Mucosa of descending colon (tissue), 3 donors: ENCODE results near the gene PDLIM5. TPM values are rescaled to one million over a fixed set of nuclear protein-coding genes. Genes with fewer than 3 reads are reported as not detected.

Source experiments
- ATAC-seq: fragments of 200-7000 bp; cut with Tn5 transposase; one replicate; pipeline ENCODE4 v1.9.1; 2020; ENCODE audit warnings: mild to moderate bottlenecking, moderate library complexity
- DNase-seq, 3 donors: peaks; one replicate each; pipeline ENCODE4 v3.0.0-alpha.2; 2020
- H3K36me3 ChIP-seq: fragments of 200-600 bp; one replicate; pipeline ENCODE4 v1.8.0; 2021; ENCODE audit warnings: low read depth, mild to moderate bottlenecking
- H3K4me1 ChIP-seq: fragments of 200-600 bp; one replicate; pipeline ENCODE4 v1.8.0; 2021; ENCODE audit warnings: low read depth, mild to moderate bottlenecking
- H3K4me3 ChIP-seq: fragments of 200-600 bp; one replicate; pipeline ENCODE4 v1.8.0; 2021; ENCODE audit warnings: mild to moderate bottlenecking
- H3K9me3 ChIP-seq: fragments of 200-600 bp; one replicate; pipeline ENCODE4 v1.8.0; 2021; ENCODE audit warnings: mild to moderate bottlenecking
- intact Hi-C, 2 donors: fragments of 100-400 bp; cut with DNase I in 1 of 2; cut with micrococcal nuclease in 1 of 2; formaldehyde crosslinking; loops; one replicate each; pipeline versions ENCODE4 v1.11.0 to v1.11.1; 2022; cut with DNase I, micrococcal nuclease
- total RNA-seq, 3 donors: library from RNA; stranded (reverse); fragmentation: NEBNext Ultra II Directional in 2 of 3; extraction: Animal tissue kit (Norgen Biotek cat#: 25700) in 2 of 3; gene quantifications; one replicate each; pipeline versions ENCODE4 v1.2.1 to v1.2.4, GENCODE V29; 2021 to 2023
- TF ChIP-seq, protein P1 (sequence below): fragments of 200-600 bp; IDR thresholded peaks from one replicate; pipeline ENCODE4 v1.8.0; 2022; ENCODE audit warnings: antibody characterized with exemption, mild to moderate bottlenecking
- donor health status: DM: no; HTN: no; CAD: no; lungs with moderate emphysema.
- donor health status: DM: no; HTN: no; CAD: no.
- donor health status: DM: no; HTN: yes; CAD: no.

PDLIM5 gene
- total RNA-seq, 3 donors from 2014 or later, result 137 to 183 (median 160) TPM

DNA sequence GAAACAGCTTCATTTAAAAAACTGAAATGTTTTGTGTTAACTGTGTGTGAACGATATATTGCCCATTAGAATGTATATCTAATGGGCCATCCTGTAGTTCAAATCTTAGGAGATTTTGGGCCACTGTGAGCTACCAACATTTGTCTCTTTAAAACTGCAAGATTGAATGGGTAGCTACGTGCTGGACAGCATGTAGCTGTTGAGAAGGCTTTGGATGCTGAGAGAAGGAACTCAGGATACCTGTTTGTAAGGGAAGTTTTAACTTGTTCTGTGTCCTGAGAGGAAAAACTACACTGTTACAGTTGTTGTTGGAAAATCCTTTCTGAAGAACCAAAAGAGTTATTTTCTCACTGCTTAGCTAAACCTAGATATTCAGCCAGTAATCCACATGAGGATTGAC, 45.9 kb downstream of the PDLIM5 start:
- Histone ChIP-seq H3K9me3 (no peaks in the 10 kb centered on the region), H3K36me3 (no peaks in the 10 kb centered on the region), H3K4me1 (no peaks in the 10 kb centered on the region), H3K4me3 (no peak overlapping the region)
- TF ChIP-seq, protein P1, sequence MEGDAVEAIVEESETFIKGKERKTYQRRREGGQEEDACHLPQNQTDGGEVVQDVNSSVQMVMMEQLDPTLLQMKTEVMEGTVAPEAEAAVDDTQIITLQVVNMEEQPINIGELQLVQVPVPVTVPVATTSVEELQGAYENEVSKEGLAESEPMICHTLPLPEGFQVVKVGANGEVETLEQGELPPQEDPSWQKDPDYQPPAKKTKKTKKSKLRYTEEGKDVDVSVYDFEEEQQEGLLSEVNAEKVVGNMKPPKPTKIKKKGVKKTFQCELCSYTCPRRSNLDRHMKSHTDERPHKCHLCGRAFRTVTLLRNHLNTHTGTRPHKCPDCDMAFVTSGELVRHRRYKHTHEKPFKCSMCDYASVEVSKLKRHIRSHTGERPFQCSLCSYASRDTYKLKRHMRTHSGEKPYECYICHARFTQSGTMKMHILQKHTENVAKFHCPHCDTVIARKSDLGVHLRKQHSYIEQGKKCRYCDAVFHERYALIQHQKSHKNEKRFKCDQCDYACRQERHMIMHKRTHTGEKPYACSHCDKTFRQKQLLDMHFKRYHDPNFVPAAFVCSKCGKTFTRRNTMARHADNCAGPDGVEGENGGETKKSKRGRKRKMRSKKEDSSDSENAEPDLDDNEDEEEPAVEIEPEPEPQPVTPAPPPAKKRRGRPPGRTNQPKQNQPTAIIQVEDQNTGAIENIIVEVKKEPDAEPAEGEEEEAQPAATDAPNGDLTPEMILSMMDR, result no peak
- DNase-seq (no peak), ATAC-seq (no peak)
- intact Hi-C loops, result no loop called here

- TF ChIP-seq, protein P1, result no peak
- H3K4me3 ChIP-seq, result no peak overlapping the region
- no peak for ATAC-seq
These were observed 46.8 kb downstream of the PDLIM5 start for GRCh38 chr4:94498502-94498901.

DNA sequence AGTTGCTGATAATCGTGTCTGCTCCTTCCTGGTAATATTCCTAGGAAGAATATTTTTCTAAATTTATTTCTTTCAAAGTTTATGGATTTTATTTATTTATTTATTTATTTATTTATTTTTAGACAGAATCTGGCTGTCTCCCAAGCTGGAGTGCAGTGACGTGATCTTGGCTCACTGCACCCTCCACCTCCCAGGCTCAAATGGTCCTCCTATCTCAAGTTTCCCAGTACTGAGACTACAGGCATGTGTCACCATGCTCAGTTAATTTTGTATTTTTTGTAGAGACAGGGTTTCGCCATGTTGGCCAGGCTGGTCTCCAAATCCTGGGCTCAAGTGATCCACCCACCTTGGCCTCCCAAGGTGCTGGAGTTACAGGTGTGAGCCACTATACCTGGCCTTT, 48.9 kb downstream of the PDLIM5 start:
- Histone ChIP-seq H3K36me3 (no peaks in the 10 kb centered on the region), H3K4me3 (no peak overlapping the region), H3K9me3 (no peaks in the 10 kb centered on the region), H3K4me1 (no peaks in the 10 kb centered on the region)
- no peak for ATAC-seq
- TF ChIP-seq, protein P1, result no peak
- intact Hi-C loops, result no loop called here
- no peak for DNase-seq

More at GRCh38 chr4:94498502-94498901, 46.8 kb downstream of the PDLIM5 start:
- H3K36me3 ChIP-seq, result no peaks in the 10 kb centered on the region
- H3K4me1 ChIP-seq, result no peaks in the 10 kb centered on the region
- DNase-seq, result no peak
- no peaks in the 10 kb centered on the region for H3K9me3 ChIP-seq
- intact Hi-C loops, result no loop called here

GRCh38 chr4:94504545-94504944, 52.8 kb downstream of the PDLIM5 start:
- intact Hi-C loops, result no loop called here
- no peak for DNase-seq
- peaks cover 19% of the 10 kb centered on the region for H3K4me1 ChIP-seq
- H3K4me3 ChIP-seq, result no peak overlapping the region
- TF ChIP-seq, protein P1, result no peak
- ATAC-seq, result no peak
- no peaks in the 10 kb centered on the region for H3K9me3 ChIP-seq
- no peaks in the 10 kb centered on the region for H3K36me3 ChIP-seq

DNA sequence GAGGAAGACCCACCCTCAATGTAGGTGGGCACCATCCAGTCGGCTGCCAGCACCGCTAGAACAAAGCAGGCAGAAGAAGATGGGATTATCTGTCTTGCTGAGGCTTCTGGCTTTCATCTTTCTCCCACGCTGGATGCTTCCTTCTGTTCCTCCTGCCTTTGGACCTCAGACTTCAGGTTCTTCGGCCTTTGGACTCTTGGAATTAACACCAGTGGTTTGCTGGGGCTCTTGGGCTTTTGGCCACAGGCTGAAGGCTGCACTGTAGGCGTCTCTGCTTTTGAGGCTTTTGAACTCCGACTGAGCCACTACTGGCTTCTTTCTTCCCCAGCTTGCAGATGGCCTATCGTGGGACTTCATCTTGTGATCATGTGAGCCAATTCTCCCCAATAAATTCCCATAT, 55.1 kb downstream of the PDLIM5 start:
- intact Hi-C loops, result no loop called here
- H3K4me1 ChIP-seq, result peaks cover 19% of the 10 kb centered on the region
- no peaks in the 10 kb centered on the region for H3K9me3 ChIP-seq
- H3K4me3 ChIP-seq, result no peak overlapping the region
- TF ChIP-seq, protein P1, result no peak
- H3K36me3 ChIP-seq, result no peaks in the 10 kb centered on the region
- DNase-seq (no peak), ATAC-seq (no peak)

- no peak for DNase-seq
- TF ChIP-seq, protein P1, result no peak
- intact Hi-C loops, result no loop called here
- no peaks in the 10 kb centered on the region for H3K36me3 ChIP-seq
- H3K4me3 ChIP-seq, result no peak overlapping the region
- ATAC-seq, result peak; percentile 72
- no peaks in the 10 kb centered on the region for H3K9me3 ChIP-seq
- H3K4me1 ChIP-seq, result peaks cover 19% of the 10 kb centered on the region
These were observed 55.5 kb downstream of the PDLIM5 start for GRCh38 chr4:94507281-94507680.
